ENCODE results near the gene SLA2.

SLA2 gene

DNA sequence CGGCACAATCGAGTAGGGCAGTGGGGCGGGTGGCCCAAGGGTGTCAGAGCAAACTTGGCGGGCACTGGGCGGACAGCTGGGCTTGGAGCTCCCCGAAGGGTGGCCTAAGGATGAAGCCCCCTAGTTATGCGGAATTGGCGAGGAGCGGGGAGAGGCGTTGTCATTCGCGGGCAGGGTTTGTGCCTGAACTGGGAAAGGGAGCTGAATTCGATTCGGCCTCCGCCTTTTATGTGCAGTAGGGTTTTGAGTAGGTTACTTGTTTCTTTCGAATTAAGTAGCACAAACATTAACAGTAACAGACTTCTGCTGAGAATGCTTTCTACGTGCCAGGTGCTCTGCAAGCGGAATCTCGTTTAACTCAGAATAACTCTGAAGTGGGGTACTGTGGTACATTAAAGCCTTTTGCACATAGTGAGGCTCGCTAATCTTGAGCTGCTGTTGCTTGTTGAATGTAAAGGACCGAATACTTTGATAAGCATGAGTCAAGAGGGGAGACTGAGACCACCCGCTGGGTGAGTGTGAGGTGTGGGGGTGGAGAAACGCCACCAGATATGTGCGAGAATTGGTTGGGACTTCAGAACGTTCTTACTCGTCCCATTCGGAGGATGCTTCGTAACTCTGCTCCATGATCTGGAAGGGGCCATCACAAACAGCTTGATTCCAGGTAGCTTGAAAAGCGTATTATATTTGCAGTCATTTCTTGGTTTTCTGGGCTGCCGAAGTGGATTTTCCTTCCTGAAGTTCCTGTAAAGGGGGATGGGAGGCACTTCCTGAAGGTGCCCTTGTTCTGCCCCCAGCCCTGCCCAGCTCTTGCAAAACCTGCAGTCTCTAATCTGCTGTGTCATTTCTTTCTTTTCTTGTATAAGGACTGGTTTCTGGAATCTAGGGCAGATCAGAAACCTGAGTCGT lies 39.6 kb downstream of the SLA2 start:
- DNase-seq: no peak
- H3K4me1 ChIP-seq: peaks cover 0 to 24% (median 18%) of the 10 kb centered on the region in 4 donors
- peak overlapping the region; percentile 76 to 77 for H3K27ac ChIP-seq
- H3K9me3 ChIP-seq: no peaks in the 10 kb centered on the region
- peak overlapping the region; percentile 75 to 99 for H3K4me3 ChIP-seq
- TF ChIP-seq, protein P1, sequence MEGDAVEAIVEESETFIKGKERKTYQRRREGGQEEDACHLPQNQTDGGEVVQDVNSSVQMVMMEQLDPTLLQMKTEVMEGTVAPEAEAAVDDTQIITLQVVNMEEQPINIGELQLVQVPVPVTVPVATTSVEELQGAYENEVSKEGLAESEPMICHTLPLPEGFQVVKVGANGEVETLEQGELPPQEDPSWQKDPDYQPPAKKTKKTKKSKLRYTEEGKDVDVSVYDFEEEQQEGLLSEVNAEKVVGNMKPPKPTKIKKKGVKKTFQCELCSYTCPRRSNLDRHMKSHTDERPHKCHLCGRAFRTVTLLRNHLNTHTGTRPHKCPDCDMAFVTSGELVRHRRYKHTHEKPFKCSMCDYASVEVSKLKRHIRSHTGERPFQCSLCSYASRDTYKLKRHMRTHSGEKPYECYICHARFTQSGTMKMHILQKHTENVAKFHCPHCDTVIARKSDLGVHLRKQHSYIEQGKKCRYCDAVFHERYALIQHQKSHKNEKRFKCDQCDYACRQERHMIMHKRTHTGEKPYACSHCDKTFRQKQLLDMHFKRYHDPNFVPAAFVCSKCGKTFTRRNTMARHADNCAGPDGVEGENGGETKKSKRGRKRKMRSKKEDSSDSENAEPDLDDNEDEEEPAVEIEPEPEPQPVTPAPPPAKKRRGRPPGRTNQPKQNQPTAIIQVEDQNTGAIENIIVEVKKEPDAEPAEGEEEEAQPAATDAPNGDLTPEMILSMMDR (IDR thresholded peaks at IDR 0.05): no peak
- H3K36me3 ChIP-seq: peaks cover 28 to 38% (median 28%) of the 10 kb centered on the region in 3 donors
- no peaks in the 10 kb centered on the region for H3K27me3 ChIP-seq
- intact Hi-C loops (cut with DNase I; ENCODE audit: low total_unique reads): loop anchor here (10.0 kb wide), 1 partner anchor 52 kb away; no protein-coding TSS in a partner anchor

DNA sequence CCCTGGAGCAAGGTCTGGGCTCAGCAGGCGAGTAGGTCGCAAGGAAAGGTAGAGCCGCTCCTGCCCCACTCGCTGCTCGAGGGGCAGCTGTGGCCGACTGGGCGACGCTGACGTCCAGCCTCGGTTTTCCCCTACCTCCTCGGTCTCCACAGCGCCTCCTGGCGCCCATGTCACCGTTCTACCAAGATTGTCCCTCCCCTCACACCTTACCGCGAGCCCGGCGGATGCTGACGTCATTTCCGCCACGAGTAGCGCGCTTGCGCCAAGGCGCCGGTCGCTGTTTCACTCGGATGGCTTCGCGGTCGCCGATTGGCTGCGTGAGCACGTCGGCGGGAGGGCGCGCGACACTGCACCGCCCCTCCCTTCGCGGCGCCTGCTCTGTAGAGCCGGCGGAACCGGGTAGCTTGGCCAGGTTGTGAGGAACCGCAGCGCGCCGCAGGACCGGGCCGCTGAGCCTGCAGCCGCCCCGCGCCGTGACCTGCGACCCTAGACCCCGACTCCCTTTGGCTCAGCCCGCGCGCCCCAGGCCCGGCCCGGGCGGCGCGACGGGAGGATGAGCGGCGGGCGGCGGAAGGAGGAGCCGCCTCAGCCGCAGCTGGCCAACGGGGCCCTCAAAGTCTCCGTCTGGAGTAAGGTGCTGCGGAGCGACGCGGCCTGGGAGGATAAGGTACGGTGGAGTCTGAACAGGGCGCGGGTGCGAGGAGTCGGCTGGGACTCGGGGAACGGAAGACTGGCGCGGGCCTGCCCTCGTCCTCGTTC lies 40.4 kb downstream of the SLA2 start, which contains the start of gene RAB5IF:
Gene RAB5IF, plus strand, starts transcription at position 381 of the 759 bp plus-strand sequence. Its CDS starts 173 bp downstream, at position 554.
- Histone ChIP-seq H3K4me3 (peak within 1 kb of the TSS; percentile 75 to 99), H3K4me1 (peaks cover 0 to 24% (median 18%) of the 10 kb centered on the region in 4 donors), H3K27me3 (no peaks in the 10 kb centered on the region), H3K9me3 (no peaks in the 10 kb centered on the region), H3K36me3 (peaks cover 19 to 30% (median 19%) of the 10 kb centered on the region in 3 donors), H3K27ac (peak within 1 kb of the TSS; percentile 76 to 77)
- TF ChIP-seq, protein P1 (IDR thresholded peaks at IDR 0.05): peak; percentile 85 to 94
- intact Hi-C loops (cut with DNase I; ENCODE audit: low total_unique reads): loop anchor here (2.0 to 10.0 kb wide), 2 partner anchors 33 to 51 kb away; partner anchors contain the start of gene TGIF2
- peak; percentile 98 to 99 for DNase-seq

DNA sequence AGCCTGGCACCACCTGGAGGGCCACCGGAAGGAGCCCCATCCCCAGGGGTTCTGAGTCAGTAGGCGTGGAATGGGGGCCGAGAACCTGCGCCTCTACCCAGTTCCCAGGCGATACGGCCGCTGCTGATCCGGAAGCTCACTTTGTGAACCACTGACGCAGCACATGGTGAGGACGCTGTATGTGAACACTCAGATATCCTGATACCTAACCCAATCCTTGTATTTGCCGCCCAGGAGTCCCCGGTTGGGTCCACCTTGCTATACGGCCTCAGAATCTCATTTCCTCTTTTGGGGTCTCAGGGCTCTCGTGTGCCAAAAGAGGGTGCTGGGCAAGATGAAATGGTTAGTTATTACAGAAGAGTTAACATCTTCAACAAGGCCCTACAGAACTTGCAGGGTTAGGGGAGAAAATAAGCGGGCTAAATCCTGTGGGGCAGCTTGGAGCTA lies 41.0 kb downstream of the SLA2 start:
- intact Hi-C loops (cut with DNase I; ENCODE audit: low total_unique reads): loop anchor here (2.0 to 10.0 kb wide), 2 partner anchors 32 to 50 kb away; partner anchors contain the start of gene TGIF2
- peak overlapping the region; percentile 76 to 77 for H3K27ac ChIP-seq
- no peaks in the 10 kb centered on the region for H3K9me3 ChIP-seq
- H3K4me3 ChIP-seq: peak overlapping the region; percentile 75 to 99
- no peaks in the 10 kb centered on the region for H3K27me3 ChIP-seq
- TF ChIP-seq, protein P1 (IDR thresholded peaks at IDR 0.05): no peak
- peak; percentile 43 to 71 for DNase-seq
- H3K36me3 ChIP-seq: peaks cover 13 to 24% (median 13%) of the 10 kb centered on the region in 3 donors
- peaks cover 0 to 24% (median 18%) of the 10 kb centered on the region in 4 donors for H3K4me1 ChIP-seq

DNA sequence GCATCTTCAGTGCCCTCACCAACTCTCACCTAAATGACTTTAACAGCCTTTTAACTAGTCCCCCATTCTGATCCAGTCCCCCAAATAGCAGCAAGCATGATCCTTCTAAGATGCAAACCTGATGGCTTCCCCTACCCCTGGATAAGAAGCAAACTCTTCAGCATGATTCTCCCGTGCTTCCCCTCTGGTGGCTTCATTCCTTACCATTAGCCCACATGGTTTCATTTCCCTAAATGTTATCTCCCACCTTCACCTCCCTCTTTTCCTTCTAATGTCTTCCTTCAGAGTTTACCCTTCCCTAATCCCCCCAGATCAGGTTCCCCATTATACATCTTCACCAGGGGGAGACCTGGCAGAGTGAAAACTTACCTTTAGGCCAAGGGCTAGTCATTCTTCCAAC lies 44.5 kb downstream of the SLA2 start:
- intact Hi-C loops (cut with DNase I; ENCODE audit: low total_unique reads): loop anchor here (10.0 kb wide), 1 partner anchor 47 kb away; no protein-coding TSS in a partner anchor
- TF ChIP-seq, protein P1 (IDR thresholded peaks at IDR 0.05): no peak

DNA sequence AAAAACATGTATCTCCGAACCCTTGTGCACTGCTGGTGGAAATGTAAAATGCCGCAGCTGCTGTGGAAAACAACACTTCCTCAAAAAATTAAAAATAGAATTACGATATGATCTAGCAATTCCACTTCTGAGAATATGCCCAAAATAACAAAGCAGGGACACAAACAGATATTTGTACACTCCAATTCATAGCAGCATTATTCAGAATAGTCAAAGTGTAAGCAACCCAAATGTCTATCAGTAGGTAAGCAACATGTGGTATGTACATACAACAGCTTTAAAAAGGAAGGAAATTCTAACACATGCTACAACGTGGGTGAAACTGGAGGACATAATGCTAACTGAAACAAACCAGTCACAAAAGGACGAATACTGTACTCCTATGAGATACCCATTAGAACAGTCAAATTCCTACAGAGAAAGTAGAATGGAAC lies 46.1 kb downstream of the SLA2 start:
- no peaks in the 10 kb centered on the region for H3K9me3 ChIP-seq
- TF ChIP-seq, protein P1 (IDR thresholded peaks at IDR 0.05): no peak
- H3K36me3 ChIP-seq: no peaks in the 10 kb centered on the region
- H3K27me3 ChIP-seq: no peaks in the 10 kb centered on the region
- H3K27ac ChIP-seq: no peak overlapping the region
- H3K4me3 ChIP-seq: no peak overlapping the region
- peaks cover 0 to 3% (median under 1%) of the 10 kb centered on the region in 4 donors for H3K4me1 ChIP-seq
- DNase-seq: no peak
- intact Hi-C loops (cut with DNase I; ENCODE audit: low total_unique reads): loop anchor here (10.0 kb wide), 1 partner anchor 45 kb away; no protein-coding TSS in a partner anchor

More for the DNA sequence above, 44.5 kb downstream of the SLA2 start:
- H3K9me3 ChIP-seq: no peaks in the 10 kb centered on the region
- peaks cover 0 to 10% (median 6%) of the 10 kb centered on the region in 4 donors for H3K4me1 ChIP-seq
- H3K27me3 ChIP-seq: no peaks in the 10 kb centered on the region
- no peak for DNase-seq
- no peak overlapping the region for H3K4me3 ChIP-seq
- no peak overlapping the region for H3K27ac ChIP-seq
- no peaks in the 10 kb centered on the region for H3K36me3 ChIP-seq
